GM19099 (cell line): Measurements from ENCODE around the gene ATOH8.

ENCODE experiments used
- POLR2A ChIP-seq: IDR thresholded peaks from 3 replicates; pipeline ENCODE4 v1.6.1; 2011; ENCODE audit warnings: low read depth; ENCODE audit not compliant: insufficient read length; ENCODE audit errors: extremely low read depth

The ATOH8 gene

GRCh38 chr2:85713836-85714235, 40.0 kb upstream of the ATOH8 start:
- no peak for TF ChIP-seq POLR2A

- no peak for TF ChIP-seq POLR2A
Measured at GRCh38 chr2:85714841-85715240, 39.0 kb upstream of the ATOH8 start.

DNA sequence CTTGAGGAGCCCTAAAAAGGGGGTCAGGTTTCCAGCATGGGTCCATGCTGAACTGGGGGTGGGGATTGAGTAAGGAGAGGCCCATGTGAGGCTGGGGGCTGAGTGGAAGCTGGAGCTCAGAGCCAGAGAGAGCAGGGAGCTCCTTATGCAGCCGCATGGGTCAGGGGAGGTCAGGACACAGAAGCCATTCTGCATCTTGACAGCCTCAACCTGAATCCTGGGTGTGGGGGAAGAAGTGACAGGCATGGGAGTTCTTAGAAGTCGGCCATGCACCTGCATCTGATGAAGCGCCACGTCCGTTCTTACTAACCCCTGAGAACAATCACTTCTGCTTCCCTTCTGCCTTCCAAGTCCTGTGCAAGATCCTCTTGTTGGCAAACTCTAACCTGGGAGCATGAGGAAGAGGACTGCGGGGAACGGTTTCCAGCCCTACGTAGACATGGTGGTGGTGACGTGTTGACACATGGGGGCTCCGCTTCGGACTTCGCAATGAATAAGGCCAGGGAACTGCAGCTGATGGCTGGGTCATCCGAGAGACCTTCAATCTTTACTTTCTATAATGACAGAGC, 37.4 kb upstream of the ATOH8 start:
- TF ChIP-seq POLR2A = no peak

- no peak for TF ChIP-seq POLR2A
Measured at GRCh38 chr2:85717308-85718008, 36.3 kb upstream of the ATOH8 start.

DNA sequence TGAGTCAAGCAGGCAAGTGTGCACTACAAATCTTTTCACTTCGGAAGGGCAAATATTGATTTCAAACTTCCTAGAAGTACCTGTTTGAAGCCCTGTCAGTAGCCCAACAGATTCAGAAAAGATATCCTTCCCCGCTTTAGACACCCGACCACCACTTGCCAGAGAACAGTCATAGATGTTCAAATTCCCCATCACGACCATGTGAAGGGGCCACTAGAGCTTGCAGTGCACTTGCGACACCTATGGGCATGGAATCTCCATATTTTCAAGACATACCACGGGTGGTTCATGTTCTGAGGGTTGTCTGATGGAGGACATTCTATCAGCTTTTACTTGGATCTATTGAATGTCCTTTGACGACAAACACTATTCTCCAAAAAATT, 35.8 kb upstream of the ATOH8 start:
- TF ChIP-seq POLR2A = no peak

DNA sequence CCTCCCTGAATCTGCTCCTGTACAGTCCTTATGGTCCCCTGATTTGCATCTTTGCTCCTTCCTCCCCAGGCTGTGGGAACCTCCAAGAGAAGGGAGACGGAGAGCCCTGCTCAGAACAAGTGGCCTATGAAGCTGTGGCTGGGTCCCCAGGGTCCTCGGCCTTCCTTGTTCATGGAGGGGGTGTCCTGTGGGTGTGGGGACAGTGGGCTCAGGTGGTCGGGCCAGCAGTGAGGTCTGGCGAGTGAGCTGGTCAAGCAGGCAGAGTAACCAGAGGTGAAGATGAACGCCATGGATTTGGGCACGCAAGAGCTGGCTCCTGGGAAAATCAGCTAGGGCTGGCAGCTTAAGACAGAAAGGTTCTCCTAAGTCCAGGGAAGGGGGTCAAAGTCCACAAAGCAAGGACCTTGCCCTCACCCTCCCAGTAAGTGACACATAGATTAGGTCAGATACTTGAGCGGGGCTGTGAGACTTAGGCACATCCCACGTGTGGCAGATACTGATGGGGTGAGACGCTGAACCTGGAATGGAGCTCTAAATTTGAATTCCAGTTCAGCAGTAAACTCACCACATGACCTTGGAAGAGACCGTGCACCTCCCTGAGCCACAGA, 34.8 kb upstream of the ATOH8 start:
- no peak for TF ChIP-seq POLR2A

DNA sequence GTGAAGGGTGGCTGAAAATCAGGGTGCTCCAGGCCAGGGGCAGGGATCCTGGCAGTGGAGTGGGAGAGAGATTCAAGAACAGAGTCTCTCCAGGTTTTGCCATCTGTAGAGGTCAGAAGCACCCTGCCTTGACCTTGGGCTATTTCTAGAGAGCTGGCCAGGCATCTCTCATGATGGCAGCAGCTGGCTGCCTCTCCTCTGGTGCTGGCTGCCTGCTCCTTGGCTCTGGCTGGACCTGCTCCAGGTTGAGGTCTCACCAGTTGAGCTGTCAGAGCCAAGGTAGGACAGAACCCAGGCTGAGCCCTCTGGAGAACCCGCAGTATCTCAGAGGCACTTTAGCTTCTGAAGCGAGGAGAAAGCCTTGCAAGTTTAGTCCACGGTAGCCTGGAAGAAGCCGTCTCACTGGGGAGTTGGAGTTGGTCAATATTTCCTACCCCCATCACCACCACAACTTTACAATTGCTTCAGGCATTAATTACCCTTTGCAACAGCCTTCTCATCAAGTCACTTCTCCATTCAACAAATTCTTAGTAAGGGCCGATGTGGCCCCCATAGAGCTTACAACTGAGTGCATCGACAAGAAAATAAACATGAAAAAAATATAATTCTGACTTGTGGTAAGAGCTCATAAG, 34.1 kb upstream of the ATOH8 start:
- no peak for TF ChIP-seq POLR2A

DNA sequence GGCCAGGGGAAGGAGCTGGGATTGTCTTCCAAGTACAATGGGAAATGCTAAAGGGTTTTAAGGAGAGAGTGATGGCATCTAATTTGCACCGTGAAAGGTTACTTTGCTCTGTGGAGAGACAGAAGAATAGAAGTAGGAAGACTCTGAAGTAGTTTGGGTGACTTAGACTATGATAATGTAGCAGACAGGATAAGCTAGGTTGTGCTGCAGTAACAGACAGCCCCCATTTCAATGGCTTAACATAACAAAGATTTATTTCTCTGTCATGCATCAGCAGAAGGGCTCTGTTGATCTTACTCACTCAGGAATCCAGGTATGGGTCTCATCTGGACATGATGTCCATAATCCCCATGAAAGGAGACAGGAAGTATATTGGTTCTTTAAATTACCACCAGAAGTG, 33.3 kb upstream of the ATOH8 start:
- TF ChIP-seq POLR2A = no peak

DNA sequence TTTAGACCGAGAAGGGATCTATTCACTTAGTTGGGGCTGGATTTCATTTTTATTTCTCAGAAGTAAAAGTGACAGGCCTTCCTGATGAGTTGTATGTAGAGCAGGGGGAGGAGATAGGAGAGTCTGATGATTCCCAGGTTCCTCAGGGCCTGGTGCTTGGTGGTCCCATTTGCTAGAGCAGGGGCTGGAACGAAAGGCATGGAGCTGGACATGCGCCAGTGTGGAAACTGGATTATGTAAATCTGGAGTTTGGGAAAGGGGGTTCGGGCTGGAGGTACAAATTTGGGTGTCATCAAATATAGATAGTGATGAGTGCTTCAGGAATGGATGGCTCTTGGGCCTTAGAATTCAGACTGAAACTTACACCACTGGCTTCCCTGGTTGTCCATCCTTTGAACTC, 32.1 kb upstream of the ATOH8 start:
- no peak for TF ChIP-seq POLR2A

GRCh38 chr2:85722519-85722918, 31.3 kb upstream of the ATOH8 start:
- TF ChIP-seq POLR2A = no peak

DNA sequence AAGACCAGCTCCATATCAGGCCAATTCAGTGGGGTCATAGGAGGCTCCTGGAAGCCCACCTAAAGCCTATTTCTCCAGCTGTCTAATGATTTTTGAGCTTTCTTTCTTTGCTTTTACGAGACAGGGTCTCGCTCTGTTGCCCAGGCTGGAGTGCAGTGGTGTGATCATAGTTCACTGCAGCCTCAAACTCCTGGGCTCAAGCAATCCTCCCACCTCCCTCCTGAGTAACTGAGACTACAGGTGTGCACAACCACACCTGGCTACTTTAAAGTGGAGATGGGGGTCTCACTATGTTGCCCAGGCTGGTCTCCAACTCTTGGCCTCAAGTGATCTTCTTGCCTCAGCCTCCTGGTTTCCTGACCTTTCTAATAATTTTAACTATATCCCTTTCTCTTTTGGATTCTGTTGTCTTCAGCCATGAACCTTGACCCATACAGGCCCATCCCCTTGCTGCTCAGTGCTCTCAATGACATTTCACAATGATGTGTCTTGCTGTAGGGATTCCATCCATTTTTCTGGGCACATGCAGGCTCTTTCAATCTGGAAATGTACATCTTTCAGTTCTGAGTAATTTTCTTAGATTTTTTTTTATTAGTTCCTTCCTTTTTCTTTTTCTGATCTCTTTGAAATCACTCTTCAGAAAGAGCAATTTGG, 30.0 kb upstream of the ATOH8 start:
- TF ChIP-seq POLR2A = no peak

GRCh38 chr2:85724731-85725181, 29.0 kb upstream of the ATOH8 start:
- TF ChIP-seq POLR2A = no peak

GRCh38 chr2:85725451-85725850, 28.3 kb upstream of the ATOH8 start:
- no peak for TF ChIP-seq POLR2A

DNA sequence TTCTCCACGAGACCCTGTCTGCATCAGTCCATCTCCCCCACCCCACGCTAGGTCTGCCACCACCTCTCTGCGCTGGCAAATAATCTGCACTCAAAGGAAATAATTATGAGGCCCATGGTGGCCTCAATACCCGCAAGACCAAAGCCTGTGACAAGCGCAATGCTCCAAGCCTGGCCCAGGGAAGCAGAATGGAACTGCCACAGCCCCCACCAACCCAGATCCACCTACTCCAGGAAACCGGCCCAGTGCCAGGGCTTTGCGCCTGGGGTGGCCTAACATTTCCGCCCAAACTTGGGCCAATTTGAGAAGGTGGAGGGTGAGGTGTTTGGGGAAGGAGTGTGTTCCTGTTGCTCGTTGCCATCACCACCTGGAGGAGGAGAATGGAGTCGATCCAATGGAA, 26.0 kb upstream of the ATOH8 start:
- TF ChIP-seq POLR2A = no peak

DNA sequence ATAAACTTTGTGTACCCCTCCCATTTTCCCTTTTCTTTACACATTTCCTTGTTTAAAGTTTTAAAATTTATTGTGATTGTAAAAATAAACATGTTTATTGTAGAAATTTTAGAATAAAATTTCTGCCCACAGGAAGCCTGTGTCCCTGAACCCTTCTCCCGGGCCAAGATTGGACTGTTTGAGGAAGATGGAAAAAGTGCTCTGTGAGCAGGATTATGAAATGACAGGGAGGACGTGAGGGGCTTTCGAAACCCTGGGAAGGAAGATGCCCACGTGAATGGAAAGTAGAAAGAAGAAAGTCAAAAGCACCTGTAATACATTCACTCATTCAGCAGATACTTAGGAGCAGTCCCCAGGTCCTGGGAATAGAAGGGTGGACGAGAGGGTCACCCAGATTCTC, 25.4 kb upstream of the ATOH8 start:
- no peak for TF ChIP-seq POLR2A

DNA sequence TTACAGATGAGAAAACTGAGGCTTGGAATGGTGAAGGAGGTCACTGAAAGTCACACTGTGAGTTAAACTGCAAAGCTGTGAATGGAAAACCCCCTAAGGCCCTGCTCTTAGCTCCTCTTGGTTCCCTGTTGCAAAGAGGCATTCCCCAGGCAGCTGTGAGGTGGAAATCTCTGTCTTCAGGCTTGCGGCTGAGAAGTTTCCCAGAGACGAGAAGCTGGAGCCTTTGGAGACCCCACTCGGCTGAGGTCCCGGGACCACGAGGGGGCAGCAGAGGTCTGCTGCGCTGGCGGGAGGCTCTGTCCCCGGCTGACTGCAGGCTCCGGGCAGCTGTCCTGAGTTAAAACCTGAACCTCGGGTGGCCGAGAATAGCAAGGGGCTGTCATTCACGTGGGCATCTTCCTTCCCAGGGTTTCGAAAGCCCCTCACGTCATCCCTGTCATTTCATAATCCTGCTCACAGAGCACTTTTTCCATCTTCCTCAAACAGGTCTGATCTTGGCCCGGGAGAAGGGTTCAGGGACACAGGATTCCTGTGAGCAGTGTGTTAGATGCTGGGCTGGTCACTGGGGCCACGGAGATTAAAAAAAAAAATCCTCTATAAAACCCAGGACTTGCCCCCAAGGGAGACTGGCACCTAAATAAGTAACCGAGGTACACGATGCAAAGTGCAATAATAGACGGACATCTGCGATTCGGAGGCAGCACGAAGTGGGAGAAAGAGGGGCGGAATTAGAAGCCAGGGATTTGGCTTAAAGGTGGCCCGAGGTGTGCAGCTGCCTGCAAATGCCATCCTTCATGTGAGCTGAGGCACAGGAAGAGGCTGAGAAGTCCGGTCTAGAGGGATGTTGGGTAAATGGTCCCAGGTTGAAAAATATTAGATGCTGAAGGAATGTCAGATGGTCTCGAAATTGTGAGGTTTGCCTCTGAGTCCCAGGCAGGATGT, 24.6 kb upstream of the ATOH8 start:
- TF ChIP-seq POLR2A = no peak
